Lung microvascular endothelial cell (primary cell): ENCODE results near the gene DCDC1. TPM values are rescaled to one million over a fixed set of nuclear protein-coding genes. Genes with fewer than 3 reads are reported as not detected.
A peak's percentile ranks its signal among the peaks of the same experiment; 100 is the strongest.

Experiments
- DNase-seq, 2 donors: peaks; one replicate each; pipeline versions ENCODE4 v3.0.0 to v3.0.0-alpha.2; 2010; ENCODE audit warnings: low read depth in 2 of 2
- total RNA-seq: library from RNA; depleted of rRNA; stranded (reverse); fragments of >200 nt; gene quantifications from 2 replicates; pipeline ENCODE4 v1.2.1, GENCODE V29; 2014

The DCDC1 gene
- total RNA-seq, 1 donor from 2014 or later: not detected

DNA sequence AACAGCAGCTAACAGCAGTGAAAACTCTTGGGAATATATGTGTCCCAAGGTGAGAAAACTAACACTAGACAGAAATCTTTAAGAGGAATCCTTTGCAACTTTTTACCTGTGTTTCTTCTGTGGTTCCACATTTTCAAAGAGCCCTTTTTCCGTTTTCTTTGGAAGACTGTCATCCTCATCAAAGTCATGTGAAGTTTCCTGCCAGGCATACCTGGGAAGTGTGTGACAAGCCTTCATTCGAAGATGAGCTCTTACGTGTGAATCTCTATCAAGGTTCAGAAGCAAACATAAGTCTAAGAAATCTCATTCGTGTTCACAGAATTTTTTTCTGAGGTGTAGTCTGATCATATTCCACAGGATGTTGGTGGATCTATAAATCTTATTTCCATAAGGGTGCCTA, 452.8 kb downstream of the DCDC1 start:
- no peak for DNase-seq

DNA sequence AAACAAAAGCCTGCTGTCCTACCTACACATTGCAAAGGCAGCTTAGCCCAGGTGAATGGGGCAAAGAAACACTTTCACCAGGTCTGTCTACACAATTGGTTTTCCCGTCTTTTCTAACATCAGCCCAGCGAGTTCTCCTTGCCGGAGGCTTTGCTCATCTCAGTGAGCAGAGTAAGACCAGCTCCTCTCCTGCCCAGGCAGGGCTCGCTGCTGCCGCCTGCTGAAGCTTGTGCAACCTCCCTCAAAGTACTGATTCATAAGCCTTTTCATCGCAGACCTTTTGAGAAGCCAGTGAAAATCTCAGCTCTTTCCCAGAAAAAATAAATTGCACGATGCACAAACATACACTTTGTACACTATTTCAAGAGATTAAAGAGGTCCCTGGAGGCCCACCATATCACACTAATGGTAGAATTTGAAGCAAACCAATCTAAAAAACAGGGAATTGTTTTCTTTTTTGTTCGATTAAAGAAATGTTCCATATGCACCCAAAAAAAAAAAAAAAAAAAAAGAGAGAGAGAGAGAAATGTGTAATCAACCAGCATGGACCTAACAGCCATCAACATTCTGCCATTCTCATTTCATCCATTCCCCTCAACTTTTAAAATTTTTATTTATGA, 455.3 kb downstream of the DCDC1 start:
- peak; percentile 49 to 76 for DNase-seq

DNA sequence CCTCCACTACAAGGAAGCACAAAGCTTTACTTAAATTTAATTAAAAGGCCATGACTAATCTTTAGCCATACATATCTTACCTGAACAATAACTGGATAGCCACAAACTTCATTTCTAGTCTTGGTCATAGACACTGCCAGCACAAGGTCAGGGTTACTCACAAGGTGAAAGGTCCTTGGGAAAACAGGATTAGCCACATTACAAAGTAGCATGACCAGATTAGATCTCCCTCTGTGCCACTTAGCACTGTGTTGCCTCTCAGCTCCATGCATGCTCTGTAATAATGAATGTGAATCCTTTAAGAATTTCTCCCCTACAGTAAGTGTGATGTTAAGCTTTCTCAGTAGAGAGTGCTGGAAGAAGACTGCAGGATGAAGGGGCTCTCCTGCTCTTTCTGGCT, 458.3 kb downstream of the DCDC1 start:
- DNase-seq: no peak

DNA sequence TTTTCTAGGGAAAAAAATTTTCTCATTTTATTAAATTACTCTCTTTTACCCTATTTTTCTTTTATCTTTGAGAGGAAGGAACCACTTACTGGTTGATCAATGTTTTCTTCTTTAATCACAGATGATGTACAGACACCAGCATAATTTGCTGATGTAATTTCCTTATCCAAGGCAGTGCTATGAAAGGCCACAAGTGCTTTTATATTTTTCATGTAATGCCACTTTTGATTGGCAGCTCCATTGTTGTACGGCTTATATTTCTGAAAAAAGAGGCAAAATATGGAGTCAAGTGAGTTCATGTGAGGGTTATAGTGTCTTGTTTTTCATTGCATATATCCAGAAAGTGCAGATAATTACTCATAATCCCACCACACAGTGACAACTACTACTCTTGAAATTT, 460.7 kb downstream of the DCDC1 start:
- DNase-seq: no peak

DNA sequence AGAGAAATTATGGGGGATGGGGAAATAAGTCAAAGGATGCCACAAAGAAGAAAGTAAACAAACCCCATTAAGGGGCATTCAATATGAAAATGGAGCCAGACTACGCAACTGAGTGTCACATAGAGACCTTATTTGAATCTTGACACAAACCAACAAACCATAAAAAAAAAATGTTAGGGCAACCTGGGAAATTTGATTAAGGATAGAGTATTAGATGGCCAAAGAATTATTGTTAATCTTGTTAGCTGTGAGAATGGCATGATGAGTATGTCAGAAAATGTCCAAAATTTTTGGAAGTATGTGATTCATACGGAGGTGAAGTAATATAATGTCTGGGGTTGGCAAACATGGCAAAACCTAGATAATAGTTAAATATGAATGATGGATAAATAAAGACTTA, 461.3 kb downstream of the DCDC1 start:
- DNase-seq: no peak

DNA sequence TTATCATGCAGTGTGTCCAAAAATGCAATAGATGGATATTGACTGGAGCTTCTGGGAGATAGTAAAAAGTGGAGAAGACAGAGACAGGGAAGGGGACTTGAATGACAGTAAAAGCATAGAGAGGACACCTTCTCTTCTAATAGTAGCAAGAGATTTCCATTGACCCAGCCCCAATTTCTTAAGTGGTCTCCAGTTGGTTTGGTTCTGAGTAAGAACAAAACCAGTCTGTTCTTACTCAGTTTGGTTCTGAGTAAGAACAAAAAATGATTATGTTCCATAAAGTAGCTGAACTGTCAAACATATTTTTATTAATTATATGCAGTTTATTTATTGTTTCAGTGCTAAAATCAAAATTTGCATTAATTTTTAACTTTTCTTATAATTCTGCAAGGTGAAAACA, 466.6 kb downstream of the DCDC1 start:
- DNase-seq: no peak

DNA sequence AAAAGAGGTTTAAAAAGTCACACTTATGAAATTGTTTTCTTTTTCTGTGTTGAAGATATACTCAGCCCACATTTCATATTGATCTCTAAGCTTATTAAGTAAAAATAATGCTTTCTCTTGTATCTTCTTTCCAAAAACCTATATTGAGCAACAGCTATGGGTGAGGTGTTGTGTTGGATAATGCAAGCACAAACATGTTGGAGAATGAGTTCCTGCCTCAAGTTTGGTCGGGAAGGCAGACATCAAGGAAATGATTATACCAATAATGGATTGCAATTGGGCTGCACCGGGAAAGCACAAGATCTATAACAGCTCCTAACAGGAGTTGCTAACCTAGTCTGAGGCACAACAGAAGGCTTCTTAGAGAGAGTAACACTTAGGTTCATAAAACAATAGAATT, 474.5 kb downstream of the DCDC1 start:
- DNase-seq: no peak

DNA sequence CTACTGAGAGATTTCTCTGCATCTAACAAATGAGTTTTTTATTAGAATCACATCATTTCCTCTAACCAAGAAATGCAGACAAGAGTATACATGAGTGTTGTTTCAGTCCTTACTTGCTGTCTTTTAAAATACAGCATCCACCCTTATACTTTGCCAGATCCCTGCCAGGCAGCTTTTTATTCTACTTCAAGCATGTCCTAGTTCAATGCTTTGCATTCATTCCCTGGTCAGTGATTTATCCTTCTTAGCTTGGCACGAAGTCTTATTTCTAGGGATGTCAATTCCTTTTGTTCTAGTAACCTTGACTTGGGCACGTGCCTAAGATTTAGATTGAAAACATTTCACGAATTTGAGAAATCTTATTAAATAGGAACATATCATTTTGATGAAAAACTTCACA, 476.2 kb downstream of the DCDC1 start:
- no peak for DNase-seq

DNA sequence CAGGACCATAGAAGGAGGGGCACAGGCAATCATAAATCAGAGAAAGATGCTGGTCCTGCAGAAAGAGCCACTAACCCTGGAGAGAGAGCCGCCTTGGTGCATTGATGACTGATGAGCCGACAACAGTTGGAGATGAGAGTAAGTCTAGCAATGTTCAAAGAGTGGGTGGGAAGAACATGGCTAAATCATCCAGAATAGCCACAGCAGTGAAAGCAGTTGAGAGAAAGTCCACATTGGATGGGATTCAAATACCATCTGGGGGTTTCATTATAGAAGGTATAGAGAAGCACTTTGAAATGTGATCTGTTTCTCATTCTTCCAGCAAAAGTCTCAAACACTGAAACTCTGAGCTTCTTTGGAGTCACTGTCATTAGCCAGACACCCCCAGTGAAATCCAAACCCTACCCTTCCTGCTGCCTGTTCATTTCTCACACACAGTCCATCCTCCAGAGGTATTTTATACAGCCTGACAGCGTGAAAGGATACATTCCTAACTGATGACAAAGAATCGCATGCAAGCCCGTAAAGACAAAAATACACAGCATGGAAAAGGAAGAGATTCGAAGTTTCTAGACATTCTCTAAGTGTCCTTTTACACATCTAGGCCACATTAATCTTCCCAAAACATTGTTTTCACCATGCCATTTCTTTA, 480.3 kb downstream of the DCDC1 start:
- no peak for DNase-seq

DNA sequence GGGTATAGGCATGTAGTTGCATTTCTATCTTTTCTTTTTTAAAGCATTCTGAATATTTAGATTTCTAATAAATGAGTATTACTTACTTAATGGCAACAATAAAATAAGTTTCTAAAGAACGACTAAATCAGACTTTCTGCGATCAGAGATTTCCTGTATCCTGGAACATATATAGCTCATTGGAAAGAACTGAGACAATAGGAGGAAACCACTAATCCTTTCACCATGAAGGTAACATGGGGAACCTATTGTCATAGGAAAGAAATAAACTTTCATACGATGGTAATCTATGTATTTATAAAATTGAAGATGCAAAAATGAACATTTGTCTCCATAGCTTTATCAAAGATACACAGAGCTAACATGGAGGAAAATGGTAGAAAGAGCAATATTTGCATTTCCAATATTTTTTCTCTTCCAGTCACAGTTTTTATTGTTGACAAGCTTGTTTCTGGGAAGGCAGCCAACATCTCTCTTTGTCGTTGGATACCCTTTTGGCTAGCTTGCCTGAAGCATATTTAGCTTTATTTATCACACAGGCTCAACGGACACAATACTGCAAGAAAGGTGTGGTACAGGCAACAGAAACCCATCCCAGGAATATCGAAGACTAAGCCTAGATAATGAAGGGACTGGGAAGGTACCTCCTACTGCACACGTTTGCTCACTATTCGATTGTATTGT, 490.1 kb downstream of the DCDC1 start:
- DNase-seq: peak; percentile 49 to 94

DNA sequence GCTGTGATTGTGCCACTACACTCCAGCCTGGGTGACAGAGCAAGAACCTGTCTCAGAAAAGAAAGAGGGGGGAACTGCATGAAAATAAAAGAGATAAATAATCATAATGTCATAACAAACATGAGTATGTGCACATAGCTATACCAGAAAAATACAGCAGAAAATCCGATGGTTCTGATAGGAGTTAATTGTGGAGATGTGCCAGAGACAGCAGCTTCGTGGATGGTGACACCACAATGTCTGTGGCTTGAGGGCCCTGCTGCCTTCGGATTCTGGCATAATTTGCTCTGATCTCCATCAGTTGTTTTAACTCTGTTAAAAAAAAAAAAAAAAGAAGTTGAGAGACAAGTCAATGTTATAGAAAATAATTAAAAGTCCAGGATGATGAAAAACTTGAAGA, 491.1 kb downstream of the DCDC1 start:
- no peak for DNase-seq

DNA sequence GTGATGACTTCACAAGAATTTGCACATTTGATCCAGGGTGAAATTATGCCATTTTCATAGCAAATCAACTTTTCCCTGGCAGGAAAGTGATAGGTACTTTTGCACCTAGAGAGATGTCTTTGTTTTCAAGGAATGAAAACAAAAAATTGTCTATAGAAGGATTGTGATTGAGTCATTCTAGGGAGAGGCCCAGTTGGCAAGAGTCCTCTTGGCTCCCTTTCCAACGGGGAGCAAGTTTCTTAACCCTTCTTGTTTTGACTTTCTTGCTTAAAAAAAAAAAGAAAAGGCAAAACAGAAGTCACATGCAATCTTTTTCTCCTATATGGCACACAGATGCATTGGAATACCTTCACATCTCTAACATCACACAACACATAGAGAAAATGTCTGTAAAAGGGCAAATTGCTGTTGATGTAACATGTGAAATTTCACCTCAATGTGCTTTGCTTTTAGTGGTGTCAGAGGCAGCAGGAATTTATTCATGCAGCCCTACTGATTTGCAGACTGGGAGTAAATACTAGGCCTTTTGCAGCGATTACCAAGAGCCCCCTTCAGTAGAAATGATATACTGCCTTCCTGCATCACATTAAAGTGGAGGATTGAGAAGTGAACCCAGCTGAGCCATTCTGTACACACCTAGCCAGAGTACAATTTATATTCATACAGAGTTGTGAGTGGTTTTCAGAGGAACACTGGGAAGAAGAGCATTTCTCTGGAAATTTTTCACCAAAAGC, 492.7 kb downstream of the DCDC1 start:
- DNase-seq: no peak

DNA sequence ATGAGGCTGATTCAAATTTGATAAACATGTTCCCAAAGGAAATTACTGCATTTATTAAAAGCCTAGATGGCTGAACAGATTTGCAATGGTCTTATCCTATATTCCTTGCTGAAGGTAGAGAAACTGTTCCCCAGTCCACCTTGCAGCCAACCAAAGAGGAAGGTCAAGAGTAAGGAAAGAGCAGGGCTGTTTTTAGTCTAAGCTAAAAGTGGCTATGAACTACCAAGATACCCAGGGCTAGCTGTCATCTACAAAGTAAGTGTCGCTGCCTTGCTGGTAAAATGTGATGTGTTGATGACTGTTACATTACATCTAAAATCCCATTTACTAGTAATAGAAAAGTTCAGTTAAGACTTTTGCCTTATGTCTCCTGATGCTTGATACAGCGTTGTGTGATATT, 493.3 kb downstream of the DCDC1 start:
- no peak for DNase-seq

DNA sequence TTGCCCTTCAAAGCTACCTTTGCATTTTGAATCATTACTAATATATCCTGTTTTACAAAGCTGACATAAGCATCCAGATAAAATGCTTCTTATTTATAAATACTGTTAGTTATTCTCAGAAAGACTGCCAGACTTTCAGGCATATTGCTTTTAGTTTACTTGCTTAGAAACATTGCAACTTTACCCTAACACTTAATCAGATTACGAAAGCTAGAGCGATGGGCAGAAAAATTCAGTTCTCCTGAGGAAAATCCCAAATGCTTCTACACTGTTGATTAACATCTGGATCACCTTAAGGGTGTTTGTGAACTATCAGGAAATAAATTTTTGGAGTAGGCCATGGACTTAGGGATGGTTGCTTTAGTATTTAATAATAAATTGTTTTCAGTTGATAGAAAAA, 493.7 kb downstream of the DCDC1 start:
- DNase-seq: no peak

DNA sequence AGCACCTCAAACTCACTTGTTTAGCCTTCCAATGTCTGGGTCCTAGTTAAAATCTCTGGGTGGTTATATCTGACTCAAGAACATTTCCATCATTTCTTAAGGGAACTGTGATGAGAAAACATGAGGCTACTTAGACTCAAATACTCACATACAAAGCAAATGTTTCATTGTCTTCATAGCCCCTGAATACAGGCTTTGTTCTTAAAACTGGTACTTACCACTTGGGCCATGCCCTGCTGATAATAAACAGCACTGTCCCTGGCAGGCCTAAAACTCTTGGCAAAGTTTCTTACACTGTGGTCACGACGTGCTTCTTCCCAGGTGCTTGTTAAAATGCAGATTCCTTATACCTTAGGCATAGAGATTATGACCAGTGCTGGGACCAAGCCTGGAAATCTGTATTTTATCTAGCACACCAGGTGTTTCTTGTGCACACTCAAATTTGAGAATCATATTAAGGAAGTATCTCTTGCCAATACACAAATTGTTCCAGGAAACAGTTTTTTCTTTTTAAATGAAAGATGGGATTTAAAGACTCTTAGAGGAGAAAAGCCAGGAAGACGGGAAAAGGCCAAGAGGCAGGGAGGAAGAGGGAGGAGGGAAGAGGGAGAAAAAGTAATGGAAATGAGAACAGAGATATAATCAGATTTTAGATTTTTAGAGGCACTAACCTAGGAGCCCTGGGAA, 495.5 kb downstream of the DCDC1 start:
- DNase-seq: no peak

DNA sequence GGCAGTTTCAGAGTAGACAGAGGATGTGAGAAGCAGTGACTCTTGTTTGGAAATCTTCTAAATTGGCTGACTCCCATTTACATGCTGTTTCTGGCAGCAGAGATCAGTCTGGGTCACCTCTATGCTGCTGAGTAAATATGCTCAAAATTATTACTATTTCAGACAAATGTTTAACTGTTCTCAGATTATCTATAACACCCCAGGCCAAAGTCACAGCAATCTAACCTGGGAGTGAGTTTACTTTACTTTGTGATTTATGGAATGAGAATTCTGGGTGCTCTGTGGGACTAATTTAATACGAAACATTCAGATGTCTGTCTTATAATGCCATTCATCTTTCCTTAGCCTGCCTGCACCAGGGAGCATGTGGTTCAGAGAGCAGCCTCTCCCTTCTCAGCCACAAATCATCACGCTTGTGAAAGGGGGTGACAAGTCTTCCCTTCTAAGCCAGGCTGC, 500.9 kb downstream of the DCDC1 start:
- no peak for DNase-seq

DNA sequence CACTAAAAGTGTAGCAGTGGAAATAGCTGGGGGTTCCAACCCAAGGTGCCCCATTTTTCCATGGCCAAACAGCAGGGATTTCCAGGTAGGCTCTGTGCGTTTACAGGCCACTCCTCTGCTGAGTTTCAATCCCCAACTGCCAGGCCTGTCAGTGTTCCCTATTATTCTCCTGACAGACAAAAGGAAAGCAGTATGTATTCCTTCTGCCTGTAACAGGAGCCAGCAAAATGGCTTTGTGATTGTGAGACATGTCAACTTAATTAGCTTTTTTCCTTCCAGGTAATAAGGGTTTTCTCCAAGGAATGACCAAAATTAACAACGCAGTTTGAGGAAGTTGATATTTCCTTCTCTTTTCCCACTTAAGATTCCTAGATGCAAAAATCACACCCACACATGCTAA, 506.3 kb downstream of the DCDC1 start:
- DNase-seq: no peak

DNA sequence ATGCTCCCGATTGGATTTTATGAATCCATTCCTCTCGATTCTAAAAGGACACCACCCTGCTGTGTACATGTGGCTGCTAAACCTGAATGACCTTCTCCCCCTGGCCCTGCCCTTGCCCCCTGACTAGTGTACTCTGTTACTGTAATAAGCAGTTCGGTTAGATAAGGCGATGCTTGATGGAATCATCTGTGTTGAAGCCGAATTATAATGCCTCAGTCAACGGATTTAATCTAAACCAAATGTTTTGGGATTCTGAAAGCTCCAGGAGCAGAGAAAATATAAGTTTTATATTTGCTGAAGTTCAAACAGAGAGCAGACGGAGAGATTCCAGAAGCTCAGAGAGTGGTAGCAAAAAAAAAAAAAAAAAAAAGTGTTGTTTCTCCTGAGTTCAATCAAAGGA, 508.0 kb downstream of the DCDC1 start:
- DNase-seq: no peak

DNA sequence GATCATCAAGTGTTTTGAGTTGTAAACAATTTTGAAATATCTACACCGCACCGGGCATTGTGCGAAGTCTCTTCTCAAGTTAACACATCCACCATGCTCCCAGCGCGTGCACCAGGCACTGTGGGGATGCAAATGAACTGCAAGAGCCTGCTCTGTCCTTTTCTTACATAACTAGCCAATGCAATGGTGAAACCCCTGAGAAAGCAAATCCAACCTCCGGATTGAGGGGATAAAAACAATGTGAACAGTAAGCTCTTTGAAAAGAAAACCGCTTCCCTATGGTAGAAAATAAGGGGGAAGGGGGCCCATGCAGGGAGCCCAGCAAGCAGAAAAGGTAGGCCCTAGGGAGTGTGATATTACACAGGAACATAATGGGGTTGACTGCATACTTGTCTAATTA, 508.5 kb downstream of the DCDC1 start:
- no peak for DNase-seq

DNA sequence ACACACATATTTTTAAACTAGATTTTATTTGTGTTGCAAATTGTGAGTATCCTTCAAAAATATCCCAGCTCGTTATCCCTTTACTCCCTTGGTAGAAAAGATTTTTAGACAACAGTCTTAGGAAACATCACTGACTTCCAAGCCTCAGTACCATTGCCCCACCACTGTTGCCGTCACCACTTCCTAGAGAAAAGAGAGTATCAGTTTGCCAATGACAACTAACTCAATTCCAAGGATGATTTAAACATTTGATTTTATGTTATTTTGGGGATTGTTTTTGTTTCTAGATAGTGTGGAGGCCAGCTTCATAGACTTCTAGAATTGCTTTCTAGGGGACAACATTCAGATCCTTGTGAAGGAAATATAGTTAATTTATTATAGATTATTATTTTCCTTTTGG, 509.4 kb downstream of the DCDC1 start:
- no peak for DNase-seq

DNA sequence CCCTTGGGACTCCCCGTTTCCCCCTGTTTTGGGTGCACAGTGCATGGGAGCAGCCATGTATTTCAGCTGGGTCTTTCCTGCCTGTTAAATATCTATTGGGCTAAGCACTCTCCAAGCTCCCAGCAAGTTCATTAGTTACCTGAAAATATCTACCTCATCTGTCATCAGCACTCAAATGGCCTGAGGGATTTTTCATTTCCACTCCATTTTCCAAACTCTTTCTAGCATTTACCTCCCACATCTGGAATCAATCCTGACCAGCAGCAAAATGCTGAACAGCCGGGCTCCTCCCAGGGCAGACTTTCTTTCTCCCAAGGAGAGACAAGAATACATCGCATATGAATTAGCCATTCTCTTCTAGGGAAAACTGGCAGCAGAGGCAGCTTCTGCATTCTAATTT, 509.9 kb downstream of the DCDC1 start:
- DNase-seq: no peak
